HG02798 (cell line): ENCODE data around the gene FBXO2.

Source experiments
- ATAC-seq: cut with Tn5 transposase; IDR thresholded peaks from one replicate; pipeline ENCODE4 v1.9.1; 2021; ENCODE audit warnings: mild to moderate bottlenecking; ENCODE audit not compliant: unreplicated experiment, poor library complexity

The FBXO2 gene

GRCh38 chr1:11602981-11603380 is 51.2 kb downstream of the FBXO2 start:
- no peak for ATAC-seq

GRCh38 chr1:11602424-11602823 is 51.8 kb downstream of the FBXO2 start:
- ATAC-seq: no peak

GRCh38 chr1:11600836-11601235 is 53.4 kb downstream of the FBXO2 start:
- no peak for ATAC-seq

DNA sequence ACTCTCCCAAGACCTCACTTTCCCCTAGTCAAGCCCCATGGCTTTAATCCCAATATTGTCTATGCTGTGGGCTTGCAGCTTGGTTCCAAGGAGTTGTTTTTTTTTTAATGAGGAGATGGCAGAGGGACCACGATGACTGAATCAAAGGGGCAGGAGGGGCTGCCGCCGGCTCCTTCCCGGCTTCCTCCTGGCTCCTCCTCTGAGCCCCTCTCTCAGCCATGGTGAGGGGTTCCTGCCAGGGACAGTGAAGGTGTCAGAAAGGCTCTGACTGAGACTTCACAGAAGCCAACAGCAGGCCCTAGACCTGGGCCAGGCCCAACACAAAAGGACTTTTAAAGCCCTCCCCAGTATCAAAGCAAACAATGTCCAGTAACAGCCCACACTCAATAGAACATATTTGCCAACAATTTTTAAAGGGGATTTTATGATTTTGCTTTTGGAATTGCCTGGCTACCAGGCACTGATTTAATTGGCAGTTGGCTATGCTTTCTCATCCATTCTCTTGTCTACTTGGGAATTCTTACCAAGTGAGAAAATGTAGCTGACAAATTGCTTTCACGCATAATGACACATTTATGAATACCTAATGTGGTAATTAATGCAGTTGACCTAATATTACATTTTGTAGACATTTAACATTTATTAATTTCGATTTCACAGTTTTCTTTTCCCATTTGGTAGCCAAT is 54.2 kb downstream of the FBXO2 start:
- ATAC-seq: no peak

DNA sequence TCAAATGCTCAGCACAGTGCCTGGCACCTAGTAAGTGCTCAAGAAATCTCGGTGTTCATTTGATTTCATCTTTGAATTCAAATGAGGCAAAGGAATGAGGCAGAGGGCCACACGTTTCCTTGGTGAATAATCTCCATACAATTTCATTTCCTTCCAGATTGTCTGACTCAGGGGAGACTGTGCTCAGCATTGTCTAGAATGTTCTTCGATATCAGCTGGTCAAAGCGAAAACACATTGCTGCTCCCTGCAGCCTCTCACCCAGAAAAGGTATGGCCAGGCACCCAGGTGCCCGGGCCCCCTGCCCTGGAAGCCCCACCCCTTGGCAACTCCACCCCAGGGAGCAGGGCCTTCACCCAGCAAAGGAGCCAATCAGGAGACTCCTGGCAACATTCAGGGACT is 55.8 kb downstream of the FBXO2 start:
- ATAC-seq: no peak
